Stimulated activated CD8-positive, alpha-beta memory T cell treated with anti-CD3 and anti-CD28 coated beads, Interleukin-2, amount 100 ng/mL, for 48 hours (primary cell): ENCODE measurements around the gene ATP6V1A.
"Not testable (repeated sequence)": the region's sequence is repeated elsewhere in the genome, so short reads cannot be mapped to it uniquely, and the experiment has no call there.

Experiments used
- DNase-seq, 2 donors: peaks; one replicate each; pipeline ENCODE4 v3.0.0-alpha.2; 2020; ENCODE audit warnings: low read depth in 2 of 2

Gene ATP6V1A

GRCh38 chr3:113828600-113828999, 81.8 kb downstream of the ATP6V1A start:
- no peak for DNase-seq

- no peak for DNase-seq
Measured at GRCh38 chr3:113829576-113830354, 82.9 kb downstream of the ATP6V1A start.

- DNase-seq = no peak
Measured at GRCh38 chr3:113831103-113831355, 84.2 kb downstream of the ATP6V1A start.

GRCh38 chr3:113832477-113833164, 85.8 kb downstream of the ATP6V1A start:
- DNase-seq = no peak

GRCh38 chr3:113834983-113835382, 88.1 kb downstream of the ATP6V1A start:
- no peak for DNase-seq

GRCh38 chr3:113838631-113839209, 91.9 kb downstream of the ATP6V1A start, which contains the start of gene GRAMD1C:
Gene GRAMD1C (plus strand): TSS chr3:113838788. CDS start chr3:113838910, 122 bp downstream.
- DNase-seq = peak; percentile 71 to 72

GRCh38 chr3:113839551-113839950, 92.7 kb downstream of the ATP6V1A start:
- no peak for DNase-seq

GRCh38 chr3:113844622-113845222, 97.9 kb downstream of the ATP6V1A start:
- DNase-seq = no peak

- no peak for DNase-seq
Measured at GRCh38 chr3:113847247-113847646, 100.4 kb downstream of the ATP6V1A start.

GRCh38 chr3:113847664-113848461, 101.0 kb downstream of the ATP6V1A start:
- no peak for DNase-seq

GRCh38 chr3:113849071-113849470, 102.2 kb downstream of the ATP6V1A start:
- not testable (repeated sequence) for DNase-seq

GRCh38 chr3:113849841-113850240, 103.0 kb downstream of the ATP6V1A start:
- DNase-seq = not testable (repeated sequence)

GRCh38 chr3:113850391-113850790, 103.6 kb downstream of the ATP6V1A start:
- DNase-seq = not testable (repeated sequence)

GRCh38 chr3:113852506-113852905, 105.7 kb downstream of the ATP6V1A start:
- DNase-seq = no peak
